DMS79 (cell line): ENCODE results near the gene VDR.
A peak's percentile ranks its signal among the peaks of the same experiment; 100 is the strongest.
"Not testable (repeated sequence)": the region's sequence is repeated elsewhere in the genome, so short reads cannot be mapped to it uniquely, and the experiment has no call there.

Source experiments
- DNase-seq: peaks from one replicate; lab custom pipeline; 2025; lab: John Stamatoyannopoulos, UW

VDR gene

DNA sequence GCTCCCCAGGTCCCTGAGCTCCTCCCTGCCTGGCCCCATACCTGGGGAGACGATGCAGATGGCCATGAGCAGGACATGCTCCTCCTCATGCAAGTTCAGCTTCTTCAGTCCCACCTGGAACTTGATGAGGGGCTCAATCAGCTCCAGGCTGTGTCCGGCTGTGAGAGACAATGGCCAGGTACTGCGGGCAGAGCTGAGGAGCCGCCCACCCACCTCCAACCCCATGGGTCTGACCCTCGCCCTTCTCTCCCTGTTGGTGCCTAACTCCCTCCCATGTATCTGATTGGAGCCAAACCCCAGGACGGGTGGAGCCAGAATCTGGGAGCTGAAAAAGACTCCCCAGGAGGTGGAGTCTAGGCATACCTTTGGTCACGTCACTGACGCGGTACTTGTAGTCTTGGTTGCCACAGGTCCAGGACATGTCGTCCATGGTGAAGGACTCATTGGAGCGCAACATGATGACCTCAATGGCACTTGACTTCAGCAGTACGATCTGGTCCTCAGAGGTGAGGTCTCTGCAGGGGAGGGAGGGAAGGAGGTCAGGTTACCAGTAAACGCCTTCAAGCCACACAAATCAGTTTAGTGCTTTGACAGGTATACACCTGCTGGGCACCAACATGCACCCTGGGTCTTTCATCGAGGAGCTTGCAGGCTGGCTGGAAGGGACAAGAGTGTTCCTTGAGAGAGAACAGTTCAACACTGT is 58.3 kb downstream of the VDR start:
- DNase-seq, result peak; percentile 40

DNA sequence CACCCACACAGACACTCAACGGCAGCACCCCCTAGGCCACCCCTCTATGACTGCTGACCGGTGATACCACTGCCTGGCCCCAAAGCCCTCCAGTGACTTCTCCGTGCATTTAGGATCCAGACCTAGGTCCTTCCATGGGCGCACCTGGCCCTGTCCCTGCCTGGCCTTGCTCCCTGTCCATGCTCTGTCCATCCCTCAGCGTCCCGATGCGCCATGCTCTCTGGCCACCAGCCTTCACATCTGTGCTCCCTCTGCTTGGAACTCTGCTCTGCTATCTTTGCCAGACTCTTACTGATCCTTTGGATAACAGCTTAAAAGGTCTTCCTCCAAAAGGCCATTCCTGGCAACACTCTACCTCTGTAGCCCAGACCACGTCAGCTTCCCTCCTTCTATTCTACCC is 59.7 kb downstream of the VDR start:
- no peak for DNase-seq

DNA sequence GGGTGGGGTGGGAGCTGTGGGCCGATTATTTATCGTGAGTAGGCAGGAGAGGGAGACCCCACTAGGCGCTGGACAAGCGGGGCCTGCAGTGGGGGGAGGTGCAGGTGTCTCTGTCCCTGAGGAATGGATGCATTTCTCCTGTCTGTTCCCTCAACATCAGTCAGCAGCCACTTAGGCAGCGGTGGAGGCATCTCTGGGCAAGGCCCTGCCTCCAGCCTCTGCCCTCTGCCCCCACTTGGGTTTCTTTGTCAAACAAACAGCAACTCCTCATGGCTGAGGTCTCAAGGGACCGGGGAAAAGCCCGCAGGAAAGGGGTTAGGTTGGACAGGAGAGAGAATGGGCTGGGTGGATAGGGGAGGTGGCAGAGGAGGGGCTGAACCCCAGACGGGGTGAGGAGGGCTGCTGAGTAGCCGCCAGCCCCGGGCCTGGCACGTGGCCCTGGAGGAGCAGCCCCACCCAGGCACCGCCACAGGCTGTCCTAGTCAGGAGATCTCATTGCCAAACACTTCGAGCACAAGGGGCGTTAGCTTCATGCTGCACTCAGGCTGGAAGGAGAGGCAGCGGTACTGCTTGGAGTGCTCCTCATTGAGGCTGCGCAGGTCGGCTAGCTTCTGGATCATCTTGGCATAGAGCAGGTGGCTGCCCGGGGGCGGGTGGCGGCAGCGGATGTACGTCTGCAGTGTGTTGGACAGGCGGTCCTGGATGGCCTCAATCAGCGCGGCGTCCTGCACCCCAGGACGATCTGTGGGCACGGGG is 60.4 kb downstream of the VDR start:
- DNase-seq, result peak; percentile 36

DNA sequence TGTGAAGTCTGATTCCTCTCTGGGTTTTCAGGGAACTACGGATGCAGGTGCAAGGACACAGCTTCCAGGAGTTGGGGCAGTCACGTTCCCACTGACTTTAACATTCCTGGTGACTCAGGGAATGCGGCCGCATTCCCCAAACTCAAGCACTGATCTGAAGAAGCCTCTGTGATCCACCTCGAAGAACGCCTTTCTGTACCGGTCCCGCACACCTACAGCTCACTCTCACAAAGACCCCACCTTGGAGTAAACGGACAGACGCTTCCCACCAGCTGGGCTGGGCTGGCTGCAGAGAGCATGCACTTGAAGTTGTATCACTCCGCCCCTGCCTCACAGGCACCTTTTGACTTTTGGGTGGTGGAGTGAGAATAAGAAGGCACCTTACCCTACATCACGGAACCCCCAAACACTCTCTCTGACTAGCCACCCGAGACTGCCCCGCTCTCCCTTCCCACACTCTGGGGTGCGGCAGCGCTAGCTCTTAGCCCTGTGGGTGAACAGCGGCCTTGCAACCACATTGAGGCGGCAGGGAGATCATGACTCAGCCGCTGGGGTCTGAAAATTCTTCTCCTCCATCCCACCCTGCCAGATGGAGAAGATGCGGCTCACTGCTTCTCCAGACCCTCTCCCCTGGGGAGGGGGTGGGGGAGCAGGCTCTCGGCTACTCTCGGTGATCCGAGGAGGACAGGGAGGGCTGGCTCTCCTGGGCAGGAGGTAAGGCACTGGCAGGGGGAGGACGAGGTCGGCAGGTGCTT is 61.4 kb downstream of the VDR start:
- DNase-seq, result no peak

DNA sequence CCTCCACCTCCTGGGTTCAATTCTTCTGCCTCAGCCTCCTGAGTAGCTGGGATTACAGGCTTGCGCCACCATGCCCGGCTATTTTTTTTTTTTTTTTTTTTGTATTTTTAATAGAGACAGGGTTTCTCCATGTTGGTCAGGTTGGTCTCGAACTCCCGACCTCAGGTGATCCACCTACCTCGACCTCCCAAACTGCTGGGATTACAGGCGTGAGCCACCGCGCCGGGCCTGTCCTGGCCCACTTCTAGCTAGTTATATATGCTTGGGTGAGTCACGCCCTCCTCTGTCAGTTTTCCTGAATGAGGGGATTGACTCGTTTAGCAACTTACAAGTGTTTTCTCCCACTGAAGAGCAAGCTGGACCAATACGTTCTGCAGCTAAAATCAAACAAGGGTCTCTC is 62.3 kb downstream of the VDR start:
- DNase-seq, result not testable (repeated sequence)

DNA sequence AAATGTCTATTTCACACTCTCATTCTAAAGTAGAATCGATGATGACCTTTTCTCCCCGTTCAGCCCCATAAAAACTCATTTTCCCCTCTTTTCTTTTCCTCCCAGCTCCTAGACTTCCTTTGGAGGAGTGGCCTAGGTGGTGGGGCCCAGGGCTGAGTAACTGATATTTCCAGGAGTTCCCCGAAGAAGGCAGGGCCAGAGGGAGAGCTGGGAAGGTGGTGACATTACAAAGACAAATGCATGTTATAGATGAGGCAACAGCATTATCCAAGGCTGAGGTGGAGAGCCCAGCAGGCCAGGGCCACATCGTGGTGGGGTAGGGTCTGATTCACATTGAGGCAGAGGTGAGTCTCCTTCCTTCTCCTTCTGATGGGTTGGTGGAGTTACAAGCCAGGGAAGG is 62.9 kb downstream of the VDR start:
- DNase-seq, result no peak

DNA sequence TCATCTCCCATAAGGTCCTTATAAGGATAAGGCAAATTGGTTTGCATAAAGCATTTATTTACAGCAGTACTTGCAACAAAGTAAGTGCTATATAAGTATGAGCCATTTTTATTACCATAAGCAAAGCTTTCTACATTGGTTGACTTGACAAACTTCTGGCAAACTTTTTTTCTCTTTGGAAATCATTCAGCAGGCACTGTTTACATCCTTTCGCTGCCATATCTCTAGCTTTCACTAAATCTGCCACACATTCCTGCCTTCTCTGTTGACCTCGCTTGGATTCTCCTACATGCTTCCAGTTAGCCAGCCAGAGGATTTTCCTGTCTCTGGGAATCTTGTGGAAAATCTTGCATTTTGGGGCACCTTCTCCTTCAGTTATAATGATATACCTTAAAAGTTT is 63.3 kb downstream of the VDR start:
- no peak for DNase-seq

DNA sequence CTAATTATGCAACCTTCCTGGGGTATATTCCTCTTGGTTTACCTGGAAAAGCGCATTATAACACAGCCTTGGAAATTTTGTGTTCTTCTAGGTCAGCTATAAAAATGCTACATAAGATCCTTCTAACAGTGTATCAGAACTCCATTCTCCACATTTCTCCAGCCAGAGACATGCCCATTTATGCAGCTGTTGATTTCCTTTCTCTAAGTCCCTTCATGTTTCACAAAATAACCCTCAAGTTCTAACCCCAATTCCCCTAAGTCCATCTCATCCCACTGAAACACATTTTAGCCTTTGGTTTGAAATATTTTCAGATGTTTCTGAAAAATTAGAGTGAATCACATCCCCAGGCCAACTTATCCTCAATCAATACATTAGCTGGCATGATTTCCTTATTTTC is 64.2 kb downstream of the VDR start:
- DNase-seq, result no peak

DNA sequence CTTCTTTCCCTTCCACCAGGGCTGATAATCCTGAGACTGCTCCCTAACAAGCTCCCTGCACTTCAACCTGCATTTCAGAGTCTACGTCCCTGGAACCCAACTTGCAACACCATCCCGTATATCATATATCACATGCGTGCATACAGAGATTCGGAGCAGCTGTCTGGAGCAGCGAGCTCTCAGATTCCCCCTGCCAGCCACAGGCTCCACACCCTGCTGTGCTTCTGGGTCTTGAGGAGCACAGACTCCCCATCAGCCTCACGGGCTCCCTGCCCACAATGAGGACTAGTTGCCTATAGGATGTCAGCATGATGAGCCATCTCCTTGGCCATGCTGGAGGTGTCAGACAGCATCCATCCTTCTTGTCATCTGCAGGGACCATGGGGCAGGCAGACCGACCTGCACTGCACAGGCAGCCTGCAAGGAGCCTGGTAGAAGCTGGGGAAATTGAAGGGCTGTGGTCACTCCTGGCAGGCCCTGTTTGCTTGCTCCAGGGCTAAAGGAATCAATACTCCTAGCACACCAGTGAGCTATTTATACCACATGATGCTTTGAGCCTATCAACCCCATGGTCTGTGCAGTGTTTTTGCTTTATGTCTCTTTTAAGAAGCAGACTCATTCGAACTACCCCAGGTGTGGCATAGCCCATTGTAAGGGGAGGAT is 65.4 kb downstream of the VDR start:
- DNase-seq, result no peak

DNA sequence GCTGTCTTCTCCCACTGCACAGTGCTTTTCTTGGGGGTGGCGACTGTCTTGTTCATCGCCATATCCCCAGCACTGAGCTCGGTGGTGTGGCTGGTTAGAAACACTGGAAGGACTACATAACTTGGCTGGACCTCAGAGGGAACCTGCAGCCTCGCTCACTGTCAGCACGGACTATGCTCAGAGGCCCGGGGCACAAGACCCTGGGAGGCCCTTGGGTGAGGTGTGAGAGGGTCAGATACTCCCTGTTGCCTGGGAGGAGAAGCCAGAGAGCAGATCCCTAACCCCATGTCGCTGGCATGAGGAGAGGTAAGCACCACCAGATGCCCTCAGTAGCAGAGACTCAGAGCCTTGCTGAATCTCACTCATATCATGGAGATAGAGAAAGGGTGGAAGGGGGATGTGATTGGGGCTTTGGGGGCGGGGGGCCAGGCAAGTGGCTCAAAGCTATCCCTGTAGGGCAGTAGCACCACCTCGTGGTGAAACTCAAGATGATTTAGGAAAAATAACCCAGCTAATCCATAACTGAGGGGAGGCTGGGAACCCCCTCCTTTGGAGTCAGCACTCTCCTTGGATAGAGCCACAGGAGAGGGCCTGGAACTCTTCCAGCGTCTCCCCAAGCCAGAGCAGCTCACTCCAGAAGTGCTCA is 66.4 kb downstream of the VDR start:
- DNase-seq, result no peak

DNA sequence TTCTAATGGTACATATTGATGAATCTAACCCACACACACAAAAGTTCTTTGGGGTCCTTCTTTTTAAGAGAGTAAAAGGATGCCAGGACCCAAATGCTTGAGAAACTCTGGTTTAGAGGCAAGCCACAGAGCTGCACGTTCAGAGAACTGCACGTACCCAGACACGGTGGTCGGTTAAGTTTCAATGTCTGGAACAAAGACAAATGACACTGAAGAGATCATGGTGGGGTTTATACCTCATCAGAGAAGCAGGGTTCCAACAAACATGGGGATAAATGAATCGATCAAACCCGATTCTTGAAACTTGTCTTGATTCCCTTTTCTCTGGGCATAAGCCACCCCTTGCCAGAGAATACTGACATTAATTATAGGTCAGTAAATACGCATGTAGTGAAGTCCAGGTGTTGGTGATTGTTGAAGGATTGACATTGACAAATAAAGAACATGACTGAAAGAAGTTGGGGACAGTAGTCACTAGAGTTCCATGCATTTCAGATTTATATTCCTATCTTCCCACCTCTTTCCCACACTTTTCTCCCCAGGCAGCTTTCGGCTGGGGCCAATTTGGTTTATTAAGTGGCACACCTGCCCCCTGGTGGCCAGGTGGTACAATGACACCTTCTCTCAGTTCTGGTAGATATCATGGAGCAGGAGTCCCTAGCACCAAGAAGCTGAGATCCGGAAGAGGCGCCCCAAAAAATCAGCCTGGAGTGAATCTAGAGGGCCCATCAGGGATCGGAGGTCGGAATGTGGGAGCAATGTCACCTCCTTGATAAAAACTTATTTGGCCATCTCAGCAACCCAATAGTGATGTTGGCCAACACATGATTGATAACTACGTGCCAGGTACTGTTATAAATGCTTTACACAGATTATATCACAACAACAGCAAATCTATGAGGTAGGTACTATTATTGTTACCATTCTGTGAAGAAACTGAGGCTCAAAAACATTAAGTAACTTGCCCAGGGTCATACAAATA is 67.3 kb downstream of the VDR start:
- DNase-seq, result peak; percentile 17

DNA sequence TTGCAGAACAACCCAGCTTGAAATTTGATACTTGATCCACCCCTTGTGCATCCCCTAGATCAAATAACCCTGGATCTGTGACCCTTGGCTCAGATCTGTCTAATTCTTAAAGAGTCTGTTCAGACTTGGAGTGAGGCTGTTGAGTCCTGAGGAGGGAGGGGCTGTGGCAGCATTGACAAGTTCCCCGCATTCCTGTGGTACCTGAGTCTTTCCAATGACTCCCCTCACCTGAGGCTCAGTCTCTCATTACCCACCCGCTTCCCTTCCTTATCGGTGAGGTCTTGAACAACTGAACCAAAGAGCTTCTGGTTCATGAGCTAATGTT is 69.0 kb downstream of the VDR start:
- no peak for DNase-seq

DNA sequence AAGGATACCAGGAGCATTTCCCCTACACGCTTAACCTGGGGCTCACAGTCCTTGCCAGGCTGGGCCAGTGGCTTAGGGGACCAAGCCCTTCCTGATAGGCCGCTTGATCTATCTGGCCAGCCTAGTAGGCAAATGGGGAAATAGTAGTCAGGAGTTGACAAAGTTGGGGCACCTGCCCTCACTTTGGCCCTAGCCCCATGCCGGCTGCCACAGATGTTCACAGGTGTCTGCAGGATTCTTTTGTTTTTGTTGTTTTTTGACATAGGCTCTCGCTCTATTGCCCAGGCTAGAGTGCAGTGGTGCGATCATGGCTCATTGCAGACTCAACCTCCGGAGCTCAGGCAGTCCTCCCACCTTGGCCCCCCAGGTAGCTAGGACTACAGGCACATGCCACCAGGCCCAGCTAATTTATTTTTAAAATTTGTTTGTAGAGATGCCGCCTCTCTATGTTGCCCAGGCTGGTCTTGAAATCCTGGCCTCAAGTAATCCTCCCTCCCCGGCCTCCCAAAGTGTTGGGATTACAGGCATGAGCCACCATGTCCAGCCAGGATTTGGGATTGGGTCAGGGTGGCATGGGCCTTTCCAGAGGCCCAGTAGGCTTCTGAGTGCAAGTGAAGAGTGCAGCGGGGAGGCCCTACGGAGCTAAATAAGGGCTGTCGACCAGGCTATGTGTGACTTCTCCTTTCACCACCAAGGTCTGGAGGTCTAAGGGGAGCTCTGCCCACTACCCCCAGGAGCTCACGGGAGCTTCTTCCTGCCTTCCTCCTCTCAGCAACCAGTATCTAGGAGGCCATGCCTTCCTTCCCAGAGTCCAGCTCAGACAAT is 69.6 kb downstream of the VDR start:
- no peak for DNase-seq

DNA sequence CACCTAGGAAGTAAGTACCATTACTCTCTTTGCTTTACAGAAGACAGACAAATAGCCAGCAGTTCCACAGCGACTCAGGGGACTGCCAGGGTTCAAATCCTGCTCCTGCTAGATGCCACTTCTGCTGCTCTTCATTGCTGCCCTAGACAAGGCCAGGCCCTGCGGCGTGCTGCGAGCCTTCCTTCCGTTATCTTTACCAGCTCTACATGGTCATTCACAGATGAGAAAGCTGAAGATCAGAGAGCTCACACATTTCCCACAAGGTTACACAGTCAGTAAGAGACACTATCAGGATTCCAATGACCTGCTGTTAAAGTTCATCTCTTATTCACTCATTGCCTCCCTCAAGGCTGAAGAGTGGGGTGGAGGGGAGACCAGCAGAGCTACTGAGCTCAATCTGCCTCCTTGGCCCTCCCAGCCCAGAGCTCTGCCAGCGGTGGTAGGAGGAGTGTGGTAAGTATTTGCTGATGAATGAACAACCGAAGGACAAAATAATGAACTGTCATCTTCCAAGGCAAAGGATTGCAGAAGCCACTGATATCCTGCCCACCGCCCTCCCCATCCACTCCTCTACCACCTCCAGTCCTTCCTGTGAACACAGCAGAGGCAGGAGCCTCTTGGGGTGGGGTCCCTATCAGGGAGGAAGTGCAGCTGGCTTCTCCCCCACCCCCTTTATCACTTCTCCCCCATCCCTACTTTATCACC is 70.4 kb downstream of the VDR start:
- DNase-seq, result no peak

DNA sequence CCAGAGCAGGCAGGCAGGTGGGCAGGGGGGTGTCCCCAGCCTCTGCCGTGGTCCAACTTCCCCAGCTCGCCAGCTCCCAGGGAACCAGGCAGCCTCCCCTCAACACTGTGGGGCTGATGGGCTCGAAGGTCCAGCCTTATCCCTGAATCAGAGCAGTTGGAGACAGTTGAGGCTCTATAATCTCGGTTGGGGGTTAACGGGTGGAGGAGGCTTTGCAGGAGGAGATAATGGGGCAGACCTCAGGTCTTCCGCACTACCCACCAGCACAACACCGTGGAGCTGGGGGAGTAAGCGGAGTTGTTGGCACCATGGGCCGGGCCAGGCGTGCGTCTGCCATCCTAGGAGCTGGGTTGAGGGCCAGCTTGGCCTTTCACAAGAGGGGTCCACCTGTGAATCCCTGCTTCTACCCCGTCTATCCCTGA is 71.2 kb downstream of the VDR start:
- no peak for DNase-seq

DNA sequence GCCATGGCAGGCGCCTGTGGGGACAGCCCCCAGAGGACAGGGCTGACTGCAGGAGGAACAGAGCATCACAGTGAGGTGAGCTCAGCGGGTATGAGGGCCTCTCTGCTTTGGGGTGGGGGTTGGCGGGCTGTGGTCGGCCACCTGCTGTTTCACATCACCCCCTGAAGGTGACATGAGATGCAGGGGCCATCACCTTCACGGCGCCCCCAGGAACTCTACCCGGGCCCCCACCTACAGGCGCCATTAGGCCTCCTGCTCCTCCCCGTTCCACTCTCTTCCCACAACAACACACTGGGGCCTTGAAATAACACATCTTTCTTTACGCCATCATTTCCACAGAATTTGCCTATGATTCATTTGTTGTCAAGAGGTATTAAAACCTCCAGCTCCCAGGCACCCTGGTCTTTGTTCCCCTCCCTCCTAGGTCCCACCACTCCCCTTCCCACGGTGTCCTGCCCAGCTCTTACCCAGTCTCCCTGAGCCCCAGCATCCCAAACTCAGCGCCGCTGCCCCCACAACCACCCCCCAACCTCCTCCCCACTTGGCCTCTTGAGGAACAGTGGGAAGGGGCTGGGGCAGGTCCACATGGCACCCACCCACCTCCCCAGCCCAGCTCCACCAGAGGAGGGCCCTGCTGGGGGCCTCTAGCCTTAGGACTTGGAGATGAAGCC is 72.4 kb downstream of the VDR start:
- DNase-seq, result no peak

DNA sequence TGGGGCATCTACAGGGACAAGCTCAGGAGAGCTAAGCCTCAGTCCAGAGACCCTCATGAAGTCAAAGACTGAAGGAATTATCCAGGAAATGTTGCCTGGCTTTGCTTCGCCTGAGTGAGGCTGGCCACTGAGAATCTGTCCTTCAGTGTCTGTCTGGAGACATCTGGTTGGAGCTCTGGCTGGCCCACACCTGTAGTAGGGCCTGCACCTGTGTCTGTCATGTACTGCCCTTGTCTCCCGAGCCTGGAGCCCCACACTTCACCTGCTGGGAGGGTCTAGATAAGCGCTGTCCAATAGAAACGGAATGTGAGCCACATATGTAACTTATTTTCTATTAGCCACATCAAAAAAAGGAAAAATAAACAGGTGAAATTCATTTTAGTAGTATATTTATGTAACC is 75.2 kb downstream of the VDR start:
- no peak for DNase-seq

DNA sequence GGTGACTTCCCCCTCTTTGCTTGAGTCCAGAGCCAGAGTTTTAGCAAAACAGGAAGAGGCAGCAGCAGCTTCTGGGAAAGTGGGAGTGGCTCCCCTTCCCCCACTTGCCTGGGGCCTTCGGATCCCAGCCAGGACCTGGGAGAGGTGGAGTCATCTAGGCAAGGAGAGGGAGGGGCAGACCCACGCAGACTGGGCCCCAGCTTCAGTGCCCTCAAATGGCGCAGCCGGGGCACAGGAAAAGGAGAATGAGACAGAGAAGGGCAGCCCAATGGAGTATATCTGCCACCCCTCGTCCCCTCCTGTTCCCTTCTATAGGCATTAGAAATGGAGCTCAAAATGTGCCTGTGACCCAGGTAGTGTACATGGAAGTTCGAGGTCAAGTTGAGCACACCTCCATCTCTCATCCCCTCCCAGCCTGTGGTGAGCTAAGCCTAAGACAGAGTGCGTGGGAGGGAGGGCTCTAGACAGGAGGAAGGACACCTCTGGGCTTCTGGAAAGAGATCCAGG is 75.8 kb downstream of the VDR start:
- DNase-seq, result no peak
